CD14-positive monocyte (primary cell): Measurements from ENCODE around the gene STAT3. TPM values are rescaled to one million over a fixed set of nuclear protein-coding genes. Genes with fewer than 3 reads are reported as not detected.

Experiments
- DNase-seq, 3 donors: peaks; one replicate each; pipeline ENCODE4 v3.0.0-alpha.2; 2011 to 2022
- H2AFZ ChIP-seq: 2 replicates; pipeline ENCODE4 v1.6.0; 2012; ENCODE audit warnings: mild to moderate bottlenecking, low read depth, low read length, inconsistent platforms; ENCODE audit not compliant: insufficient read depth, poor library complexity, severe bottlenecking
- H3K27ac ChIP-seq, 2 donors: 1 replicate in 1 of 2; 2 replicates in 1 of 2; pipeline ENCODE4 v1.5.1; 2012 to 2013; ENCODE audit warnings: low read length in 2 of 2, control low read depth in 1 of 2, inconsistent platforms in 1 of 2, low read depth in 1 of 2, mild to moderate bottlenecking in 1 of 2
- H3K27me3 ChIP-seq, 2 donors: one replicate each; pipeline versions ENCODE4 v1.6.0 to v1.6.1; 2011 to 2013; ENCODE audit warnings: low read length in 2 of 2; ENCODE audit not compliant: control insufficient read depth in 2 of 2, insufficient read depth in 2 of 2
- H3K36me3 ChIP-seq, 2 donors: replicated peaks in 1 of 2; 1 replicate in 1 of 2; 2 replicates in 1 of 2; pipeline versions ENCODE4 v1.5.1 to v1.6.1; 2012 to 2013; ENCODE audit warnings: low read length in 2 of 2, control low read depth in 1 of 2, inconsistent platforms in 1 of 2, mild to moderate bottlenecking in 1 of 2; ENCODE audit not compliant: insufficient read depth in 2 of 2, control insufficient read depth in 1 of 2
- H3K4me1 ChIP-seq, 2 donors: 1 replicate in 1 of 2; 2 replicates in 1 of 2; pipeline versions ENCODE4 v1.5.1 to v1.6.1; 2012 to 2013; ENCODE audit warnings: low read length in 2 of 2, control low read depth in 1 of 2, inconsistent platforms in 1 of 2, mild to moderate bottlenecking in 1 of 2, moderate library complexity in 1 of 2; ENCODE audit not compliant: insufficient read depth in 2 of 2, control insufficient read depth in 1 of 2
- H3K4me2 ChIP-seq: replicated peaks from 2 replicates; pipeline ENCODE3; 2012; ENCODE audit warnings: low read length, moderate library complexity, mild to moderate bottlenecking; ENCODE audit not compliant: poor library complexity, severe bottlenecking; ENCODE audit errors: extremely low read depth
- H3K4me3 ChIP-seq, 3 experiments: fragments of 200-600 bp in 1 of 3; sonication (generic) in 1 of 3; replicated peaks in 1 of 3; 1 replicate in 2 of 3; 2 replicates in 1 of 3; pipeline ENCODE4 v1.5.1; 2011 to 2013; ENCODE audit warnings: low read length in 3 of 3, mild to moderate bottlenecking in 3 of 3, control low read depth in 2 of 3, low read depth in 2 of 3, inconsistent platforms in 1 of 3, moderate library complexity in 1 of 3
- H3K79me2 ChIP-seq: 2 replicates; pipeline ENCODE4 v1.6.0; 2012; ENCODE audit warnings: mild to moderate bottlenecking, control low read depth, inconsistent platforms, low read length, moderate library complexity; ENCODE audit not compliant: insufficient read depth
- H3K9ac ChIP-seq: 2 replicates; pipeline ENCODE4 v1.6.0; 2017; ENCODE audit warnings: low read length, mild to moderate bottlenecking; ENCODE audit not compliant: insufficient read depth, poor library complexity, severe bottlenecking
- H3K9me3 ChIP-seq, 2 donors: replicated peaks in 1 of 2; 1 replicate in 1 of 2; 2 replicates in 1 of 2; pipeline versions ENCODE4 v1.5.1 to v1.6.1; 2012 to 2013; ENCODE audit warnings: low read length in 2 of 2, control low read depth in 1 of 2; ENCODE audit not compliant: control insufficient read depth in 1 of 2, insufficient read depth in 1 of 2
- H4K20me1 ChIP-seq: 2 replicates; pipeline ENCODE4 v1.6.0; 2012; ENCODE audit warnings: mild to moderate bottlenecking, low read length, control low read depth, moderate library complexity; ENCODE audit not compliant: insufficient read depth
- H3K27ac Mint-ChIP-seq, 7 donors: one replicate each; pipeline ENCODE4 v1.8.0; 2020; ENCODE audit warnings: mild to moderate bottlenecking in 7 of 7, mixed read lengths in 7 of 7, moderate library complexity in 6 of 7, inconsistent platforms in 2 of 7
- H3K27me3 Mint-ChIP-seq, 3 donors: one replicate each; pipeline ENCODE4 v1.8.0; 2021 to 2022; ENCODE audit warnings: low read depth in 3 of 3, mild to moderate bottlenecking in 3 of 3, mixed read lengths in 3 of 3, moderate library complexity in 3 of 3, inconsistent platforms in 1 of 3
- H3K36me3 Mint-ChIP-seq, 2 donors: one replicate each; pipeline ENCODE4 v1.8.0; 2020; ENCODE audit warnings: mixed read lengths in 2 of 2, inconsistent platforms in 1 of 2, mild to moderate bottlenecking in 1 of 2
- H3K4me1 Mint-ChIP-seq: one replicate; pipeline ENCODE4 v1.8.0; 2020; ENCODE audit warnings: mild to moderate bottlenecking, mixed read lengths
- H3K4me3 Mint-ChIP-seq, 2 donors: one replicate each; pipeline ENCODE4 v1.8.0; 2020; ENCODE audit warnings: mild to moderate bottlenecking in 2 of 2, mixed read lengths in 2 of 2, moderate library complexity in 1 of 2
- H3K9me3 Mint-ChIP-seq, 7 donors: one replicate each; pipeline ENCODE4 v1.8.0; 2020 to 2022; ENCODE audit warnings: mixed read lengths in 7 of 7, mild to moderate bottlenecking in 6 of 7, moderate library complexity in 6 of 7, inconsistent platforms in 2 of 7
- CTCF ChIP-seq: fragments of 200-600 bp; IDR thresholded peaks from one replicate; pipeline ENCODE4 v1.8.0; 2022; ENCODE audit warnings: antibody characterized with exemption, mild to moderate bottlenecking
- WGBS: methylation state at CpG from one replicate; pipeline ENCODE4 v1.1.5; 2013; ENCODE audit warnings: missing lambda C conversion rate; ENCODE audit not compliant: insufficient coverage; 5-methylcytosine and 5-hydroxymethylcytosine counted together
- intact Hi-C, 2 donors: fragments of 100-400 bp; cut with micrococcal nuclease; formaldehyde crosslinking; loops; one replicate each; pipeline versions ENCODE4 v1.15.0 to v1.15.1; 2023
- polyA plus RNA-seq, 3 donors: library from polyadenylated mRNA; depleted of rRNA in 1 of 3; unstranded in 2 of 3; stranded (reverse) in 1 of 3; fragments of 300-500 nt in 2 of 3; fragments of >200 nt in 1 of 3; fragmentation: Illumina TruSeq in 2 of 3; gene quantifications; 1 replicate in 2 of 3; 2 replicates in 1 of 3; pipeline ENCODE4 v1.2.3, GENCODE V29; 2012 to 2021

The STAT3 gene
- polyA plus RNA-seq, 3 donors: 73.0 to 155 (median 110) TPM

DNA sequence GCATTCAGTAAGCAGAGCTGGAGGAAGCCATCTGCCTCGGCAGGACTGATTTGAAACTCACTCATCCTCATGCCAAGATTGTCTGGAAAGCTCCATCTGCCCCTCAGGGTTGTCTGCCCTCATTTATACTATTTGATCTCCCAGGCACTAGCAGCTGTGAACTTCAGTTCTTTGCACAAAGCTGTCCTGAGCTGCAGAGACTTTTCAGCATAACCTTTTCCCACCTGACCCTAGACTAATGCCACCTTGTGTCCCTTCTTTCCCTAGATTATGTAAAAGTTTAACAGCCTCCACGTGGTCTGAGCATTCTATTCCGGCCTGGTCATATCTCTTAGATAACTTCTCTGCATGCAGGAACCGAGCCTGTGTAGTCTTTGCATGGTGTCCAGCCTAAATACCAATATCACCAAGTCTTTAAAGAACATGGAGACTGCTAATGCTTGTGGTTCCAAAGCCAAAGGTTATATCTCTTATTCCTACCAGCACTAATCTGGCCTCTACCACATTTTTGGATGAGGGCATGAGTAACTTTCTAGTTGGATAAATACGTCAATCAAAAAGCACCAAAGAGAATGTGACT lies 70.9 kb downstream of the STAT3 start:
- H3K36me3 ChIP-seq: peaks cover 66 to 91% of the 10 kb centered on the region in 2 donors
- H3K36me3 Mint-ChIP-seq: peaks cover 63 to 93% of the 10 kb centered on the region in 2 donors

GRCh38 chr17:42316755-42317154 lies 71.5 kb downstream of the STAT3 start:
- H3K79me2 ChIP-seq: no peaks in the 10 kb centered on the region
- H4K20me1 ChIP-seq: peaks cover 90% of the 10 kb centered on the region
- no peak overlapping the region for H3K4me3 Mint-ChIP-seq
- no peak overlapping the region for H3K4me2 ChIP-seq
- H3K9ac ChIP-seq: no peak overlapping the region
- peaks cover 45% of the 10 kb centered on the region for H3K4me1 Mint-ChIP-seq
- no peaks in the 10 kb centered on the region for H3K9me3 ChIP-seq
- intact Hi-C loops: no loop called here
- no peak overlapping the region for H3K4me3 ChIP-seq
- H3K9me3 Mint-ChIP-seq: no peaks in the 10 kb centered on the region
- no peak for DNase-seq
- H3K27ac ChIP-seq: no peak overlapping the region
- H3K27me3 ChIP-seq: no peaks in the 10 kb centered on the region
- peaks cover 26 to 33% of the 10 kb centered on the region in 2 donors for H3K4me1 ChIP-seq
- peaks cover 60 to 85% of the 10 kb centered on the region in 2 donors for H3K36me3 ChIP-seq
- H2AFZ ChIP-seq: no peak overlapping the region
- H3K27ac Mint-ChIP-seq: peak overlapping the region in 1 of 7 donors; percentile 10
- no peak for TF ChIP-seq CTCF
- peaks cover under 1 to 1% (median 1%) of the 10 kb centered on the region in 3 donors for H3K27me3 Mint-ChIP-seq
- WGBS: no CpG with 5 or more reads among the region's 4 CpGs
- H3K36me3 Mint-ChIP-seq: peaks cover 57 to 87% of the 10 kb centered on the region in 2 donors

More for the DNA sequence above, 70.9 kb downstream of the STAT3 start:
- Histone ChIP-seq H3K4me2 (no peak overlapping the region), H3K9me3 (no peaks in the 10 kb centered on the region), H3K4me3 (no peak overlapping the region), H2AFZ (no peak overlapping the region), H3K79me2 (no peaks in the 10 kb centered on the region), H3K9ac (no peak overlapping the region), H4K20me1 (peaks cover 90% of the 10 kb centered on the region), H3K4me1 (peaks cover 20 to 27% of the 10 kb centered on the region in 2 donors), H3K27me3 (no peaks in the 10 kb centered on the region), H3K27ac (no peak overlapping the region)
- no peak for TF ChIP-seq CTCF
- intact Hi-C loops: no loop called here
- H3K27me3 Mint-ChIP-seq: peaks cover 1 to 2% (median 1%) of the 10 kb centered on the region in 3 donors
- no peak overlapping the region for H3K4me3 Mint-ChIP-seq
- DNase-seq: no peak
- peak overlapping the region in 2 of 7 donors; percentile 6 to 38 for H3K27ac Mint-ChIP-seq
- peaks cover 39% of the 10 kb centered on the region for H3K4me1 Mint-ChIP-seq
- H3K9me3 Mint-ChIP-seq: no peaks in the 10 kb centered on the region
- 65% methylated on average over 5 of the region's 5 CpGs for WGBS
